ENCODE measurements around the gene DOK6.

DOK6 gene

DNA sequence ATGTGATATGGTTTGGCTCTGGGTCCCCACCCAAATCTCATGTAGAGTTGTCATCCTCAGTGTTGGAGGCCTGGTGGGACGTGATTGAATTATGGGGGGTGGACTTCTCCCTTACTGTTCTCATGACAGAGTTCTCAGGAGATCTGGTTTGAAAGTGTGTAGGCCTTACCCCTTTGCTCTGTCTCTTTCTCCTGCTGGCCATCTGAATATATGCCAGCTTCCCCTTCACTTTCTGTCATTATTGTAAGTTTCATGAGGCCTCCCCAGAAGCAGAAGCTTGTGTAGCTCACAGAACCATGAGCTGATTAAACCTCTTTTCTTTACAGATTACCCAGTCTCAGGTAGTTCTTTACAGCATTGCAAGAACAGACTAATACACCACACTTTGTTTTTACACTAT lies 222.3 kb downstream of the DOK6 start:
- no peaks in the 10 kb centered on the region for H3K27me3 ChIP-seq (ENCODE audit: insufficient read depth, low read length)
- H2AFZ ChIP-seq (ENCODE audit: low read depth, low read length): no peak overlapping the region
- no peaks in the 10 kb centered on the region for H3K36me3 ChIP-seq (ENCODE audit: insufficient read depth, low read length)
- H3K4me3 ChIP-seq (ENCODE audit: low read length): no peak overlapping the region
- H3K4me1 ChIP-seq (ENCODE audit: insufficient read depth, low read length): peaks cover 10% of the 10 kb centered on the region
- H3K9me3 ChIP-seq (ENCODE audit: low read length): no peaks in the 10 kb centered on the region

DNA sequence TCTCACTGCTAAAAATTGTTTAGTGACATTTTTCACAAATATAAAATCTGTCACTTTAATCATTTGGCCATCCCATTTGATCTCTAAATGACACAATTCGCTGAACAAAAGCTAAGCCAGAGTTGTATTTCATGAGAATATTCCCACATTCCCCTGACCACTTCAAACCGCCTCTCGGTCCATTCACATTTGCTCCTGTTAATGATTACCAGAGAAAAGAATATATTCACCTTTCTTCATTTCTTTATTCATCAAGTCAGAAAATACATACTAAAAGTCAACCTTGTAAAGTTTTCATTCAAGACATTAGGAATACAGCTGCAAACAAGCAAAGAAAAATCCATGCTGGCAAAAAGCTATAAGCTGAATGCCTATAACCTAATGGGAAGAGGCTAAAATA lies 225.5 kb downstream of the DOK6 start:
- no peaks in the 10 kb centered on the region for H3K9me3 ChIP-seq (ENCODE audit: low read length)
- H3K4me1 ChIP-seq (ENCODE audit: insufficient read depth, low read length): peaks cover 10% of the 10 kb centered on the region
- H3K4me3 ChIP-seq (ENCODE audit: low read length): no peak overlapping the region
- no peaks in the 10 kb centered on the region for H3K27me3 ChIP-seq (ENCODE audit: insufficient read depth, low read length)
- H2AFZ ChIP-seq (ENCODE audit: low read depth, low read length): no peak overlapping the region
- no peaks in the 10 kb centered on the region for H3K36me3 ChIP-seq (ENCODE audit: insufficient read depth, low read length)

DNA sequence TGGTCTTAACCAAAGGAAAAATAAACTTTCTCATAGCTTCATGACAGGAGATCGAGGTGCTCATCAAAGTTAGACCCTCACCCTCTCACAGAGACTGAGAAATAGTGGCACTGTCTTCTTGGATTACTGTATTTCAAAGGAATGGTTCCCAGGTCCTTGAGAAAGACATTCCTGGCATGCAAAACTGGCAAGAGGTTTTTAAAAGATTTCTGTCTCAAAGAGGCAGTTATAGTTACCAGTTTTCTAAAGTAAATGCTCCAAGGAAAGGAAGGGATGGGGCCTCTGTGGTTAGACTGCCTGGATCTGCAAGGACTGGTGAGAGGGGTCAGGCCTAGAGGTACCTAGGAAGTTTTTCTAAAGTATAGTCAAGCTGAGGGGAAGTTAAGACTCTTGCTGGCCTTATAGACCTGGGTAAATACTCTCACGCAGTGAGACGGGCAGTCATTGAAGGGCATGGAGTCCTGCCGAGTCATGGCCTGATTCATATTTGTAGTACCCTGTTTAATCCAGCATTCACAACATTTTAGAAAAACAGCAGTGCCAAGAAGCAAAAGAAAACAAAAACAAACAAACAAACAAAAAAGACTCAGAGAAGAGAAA lies 226.1 kb downstream of the DOK6 start:
- peaks cover 10% of the 10 kb centered on the region for H3K4me1 ChIP-seq (ENCODE audit: insufficient read depth, low read length)
- no peaks in the 10 kb centered on the region for H3K27me3 ChIP-seq (ENCODE audit: insufficient read depth, low read length)
- no peak overlapping the region for H3K4me3 ChIP-seq (ENCODE audit: low read length)
- no peaks in the 10 kb centered on the region for H3K9me3 ChIP-seq (ENCODE audit: low read length)
- no peak overlapping the region for H2AFZ ChIP-seq (ENCODE audit: low read depth, low read length)
- H3K36me3 ChIP-seq (ENCODE audit: insufficient read depth, low read length): no peaks in the 10 kb centered on the region

DNA sequence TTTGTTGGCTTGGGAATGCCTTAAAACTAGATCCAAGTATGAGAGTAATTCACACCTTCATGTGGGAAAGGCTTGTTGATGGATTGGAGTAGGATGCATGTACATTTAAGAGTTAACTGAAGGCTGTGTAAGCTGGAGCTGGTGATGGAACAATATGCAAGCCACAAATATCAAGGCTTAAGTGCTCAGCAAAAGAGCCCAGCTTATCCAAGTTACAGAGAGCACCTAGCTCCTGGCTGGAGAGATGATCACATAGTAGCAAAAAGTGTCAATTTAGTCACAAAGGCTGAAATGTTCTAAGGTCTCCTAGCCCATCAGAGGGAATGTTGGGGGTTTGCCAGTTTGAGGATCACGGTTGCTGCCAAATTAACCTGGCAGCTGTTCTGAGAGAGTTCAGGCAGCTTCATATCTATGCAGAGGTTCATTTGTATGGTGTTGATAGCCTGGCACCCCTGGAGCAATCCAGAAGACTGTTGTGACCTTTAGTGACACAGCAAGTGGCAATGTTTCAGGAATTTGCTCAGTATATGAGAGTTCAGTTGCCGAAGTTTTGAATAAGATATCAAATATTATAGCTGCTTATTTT lies 228.2 kb downstream of the DOK6 start:
- no peaks in the 10 kb centered on the region for H3K36me3 ChIP-seq (ENCODE audit: insufficient read depth, low read length)
- no peak overlapping the region for H2AFZ ChIP-seq (ENCODE audit: low read depth, low read length)
- H3K4me3 ChIP-seq (ENCODE audit: low read length): no peak overlapping the region
- H3K4me1 ChIP-seq (ENCODE audit: insufficient read depth, low read length): no peaks in the 10 kb centered on the region
- no peaks in the 10 kb centered on the region for H3K27me3 ChIP-seq (ENCODE audit: insufficient read depth, low read length)
- no peaks in the 10 kb centered on the region for H3K9me3 ChIP-seq (ENCODE audit: low read length)

DNA sequence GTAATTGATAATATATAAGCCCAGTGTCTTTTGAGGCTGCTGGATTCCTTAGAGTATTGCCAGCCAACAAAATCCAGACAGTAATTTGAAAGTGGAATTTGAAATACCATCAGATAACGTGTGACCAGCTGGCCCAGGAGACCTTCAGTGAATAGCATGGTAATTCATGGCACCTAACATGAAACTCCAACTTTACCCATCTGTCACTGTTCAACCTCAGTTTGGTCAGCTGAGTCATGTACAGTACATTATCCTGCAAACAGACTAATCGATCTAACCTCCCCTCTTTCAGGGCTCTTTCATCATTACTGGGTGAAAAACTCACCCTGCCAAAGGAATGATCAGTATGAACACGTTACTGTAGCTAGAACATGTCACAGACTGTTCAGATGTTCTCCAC lies 230.6 kb downstream of the DOK6 start:
- no peaks in the 10 kb centered on the region for H3K4me1 ChIP-seq (ENCODE audit: insufficient read depth, low read length)
- H3K27me3 ChIP-seq (ENCODE audit: insufficient read depth, low read length): no peaks in the 10 kb centered on the region
- H2AFZ ChIP-seq (ENCODE audit: low read depth, low read length): no peak overlapping the region
- no peaks in the 10 kb centered on the region for H3K9me3 ChIP-seq (ENCODE audit: low read length)
- H3K36me3 ChIP-seq (ENCODE audit: insufficient read depth, low read length): no peaks in the 10 kb centered on the region
- H3K4me3 ChIP-seq (ENCODE audit: low read length): no peak overlapping the region

DNA sequence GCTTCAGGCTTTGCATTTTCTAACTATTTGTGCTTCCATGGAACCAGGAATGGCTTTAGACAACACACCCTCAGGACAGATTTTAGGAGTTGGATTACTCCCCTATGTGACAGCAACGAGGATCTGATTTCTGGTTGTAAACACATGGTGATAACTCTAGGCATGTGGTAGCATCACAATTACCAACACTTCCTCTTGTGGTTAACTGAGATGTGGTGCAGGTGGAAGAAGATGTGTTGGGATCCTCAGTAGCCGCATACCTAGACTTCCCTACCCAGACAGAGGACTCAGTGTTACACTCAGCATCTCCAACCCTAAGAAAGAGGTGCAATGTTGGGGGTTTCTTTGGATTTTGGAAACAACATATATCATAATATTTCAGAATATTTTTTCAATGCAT lies 234.8 kb downstream of the DOK6 start:
- no peaks in the 10 kb centered on the region for H3K4me1 ChIP-seq (ENCODE audit: insufficient read depth, low read length)
- H2AFZ ChIP-seq (ENCODE audit: low read depth, low read length): no peak overlapping the region
- H3K9me3 ChIP-seq (ENCODE audit: low read length): no peaks in the 10 kb centered on the region
- H3K36me3 ChIP-seq (ENCODE audit: insufficient read depth, low read length): no peaks in the 10 kb centered on the region
- no peak overlapping the region for H3K4me3 ChIP-seq (ENCODE audit: low read length)
- no peaks in the 10 kb centered on the region for H3K27me3 ChIP-seq (ENCODE audit: insufficient read depth, low read length)

DNA sequence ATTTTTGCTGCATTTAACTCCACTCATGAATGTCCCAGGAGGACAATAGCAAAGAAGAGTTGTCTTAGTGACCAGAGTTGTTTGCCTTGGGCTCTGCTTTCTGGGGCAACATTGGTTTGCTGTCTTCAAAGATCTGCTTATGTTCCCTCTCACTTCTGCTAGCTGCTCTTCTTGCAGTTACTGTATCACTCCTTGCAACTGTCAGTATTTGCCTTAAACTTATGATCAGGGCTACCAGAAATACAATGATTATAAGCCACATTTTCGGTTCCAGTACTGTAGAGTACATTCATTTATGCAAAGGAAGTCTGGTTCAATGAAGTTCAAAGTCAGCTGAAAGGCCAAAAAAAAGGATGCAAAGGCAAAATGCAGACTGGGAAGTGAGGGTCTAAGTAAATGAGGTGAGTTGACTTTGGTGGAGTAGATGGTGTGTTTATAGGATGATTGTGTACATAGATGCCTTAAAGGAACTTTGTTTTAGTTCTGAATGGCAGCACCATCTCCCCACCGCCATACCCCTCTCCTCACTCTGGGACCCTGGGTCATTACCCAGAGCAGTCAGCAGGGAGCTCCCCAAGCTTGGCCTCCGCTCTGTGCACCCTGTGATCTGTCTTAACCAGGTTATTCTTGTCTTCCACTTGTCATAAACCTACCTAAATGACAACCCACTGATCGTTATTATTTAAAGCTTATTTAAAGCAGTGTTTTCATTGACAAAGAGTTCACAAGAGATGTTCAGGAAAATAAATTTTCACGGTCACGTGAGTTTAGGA lies 236.0 kb downstream of the DOK6 start:
- Histone ChIP-seq H3K9me3 (ENCODE audit: low read length) (no peaks in the 10 kb centered on the region), H2AFZ (ENCODE audit: low read depth, low read length) (no peak overlapping the region), H3K36me3 (ENCODE audit: insufficient read depth, low read length) (no peaks in the 10 kb centered on the region), H3K27me3 (ENCODE audit: insufficient read depth, low read length) (no peaks in the 10 kb centered on the region), H3K4me1 (ENCODE audit: insufficient read depth, low read length) (no peaks in the 10 kb centered on the region), H3K4me3 (ENCODE audit: low read length) (no peak overlapping the region)

DNA sequence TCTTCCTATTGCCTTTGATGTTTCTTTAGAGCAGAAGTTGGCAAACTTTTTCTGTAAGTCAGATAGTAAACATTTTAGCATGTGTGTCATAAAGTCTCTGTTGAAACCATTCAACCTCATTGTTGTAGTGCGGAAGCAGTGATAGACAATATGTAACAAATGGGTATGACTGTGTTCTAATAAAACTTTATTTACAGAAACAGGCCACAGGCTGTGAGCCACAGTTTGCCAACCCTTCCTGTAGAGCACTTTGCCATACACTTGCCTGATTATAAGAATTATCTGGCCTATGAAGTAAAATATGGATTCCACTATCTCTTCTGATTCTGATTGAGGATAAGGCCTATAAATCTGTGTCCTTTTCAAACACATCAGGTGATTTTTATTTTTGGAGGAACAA lies 237.4 kb downstream of the DOK6 start:
- H3K36me3 ChIP-seq (ENCODE audit: insufficient read depth, low read length): no peaks in the 10 kb centered on the region
- no peaks in the 10 kb centered on the region for H3K27me3 ChIP-seq (ENCODE audit: insufficient read depth, low read length)
- H3K4me1 ChIP-seq (ENCODE audit: insufficient read depth, low read length): no peaks in the 10 kb centered on the region
- H3K9me3 ChIP-seq (ENCODE audit: low read length): no peaks in the 10 kb centered on the region
- no peak overlapping the region for H3K4me3 ChIP-seq (ENCODE audit: low read length)
- no peak overlapping the region for H2AFZ ChIP-seq (ENCODE audit: low read depth, low read length)

DNA sequence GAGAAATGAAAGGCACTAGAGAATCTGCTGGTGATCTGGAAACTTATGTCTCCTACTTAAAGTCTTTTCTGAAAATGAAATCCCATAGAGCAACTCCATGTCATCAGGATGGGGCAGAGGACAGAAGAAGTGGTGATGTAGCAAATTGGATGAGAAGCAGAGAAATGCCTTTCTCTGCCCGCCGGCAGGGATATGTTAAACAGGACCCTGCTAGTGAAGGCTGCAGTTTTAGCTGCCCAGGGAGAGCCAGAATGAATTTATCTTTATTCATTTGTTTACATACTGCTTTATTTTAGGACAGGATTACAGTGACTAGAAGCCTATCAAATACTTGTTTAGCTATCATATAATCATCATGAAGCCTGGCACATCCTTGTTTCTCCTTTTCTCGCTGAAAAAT lies 247.0 kb downstream of the DOK6 start:
- H3K4me1 ChIP-seq (ENCODE audit: insufficient read depth, low read length): no peaks in the 10 kb centered on the region
- no peak overlapping the region for H2AFZ ChIP-seq (ENCODE audit: low read depth, low read length)
- no peaks in the 10 kb centered on the region for H3K27me3 ChIP-seq (ENCODE audit: insufficient read depth, low read length)
- H3K9me3 ChIP-seq (ENCODE audit: low read length): no peaks in the 10 kb centered on the region
- H3K4me3 ChIP-seq (ENCODE audit: low read length): no peak overlapping the region
- H3K36me3 ChIP-seq (ENCODE audit: insufficient read depth, low read length): no peaks in the 10 kb centered on the region

DNA sequence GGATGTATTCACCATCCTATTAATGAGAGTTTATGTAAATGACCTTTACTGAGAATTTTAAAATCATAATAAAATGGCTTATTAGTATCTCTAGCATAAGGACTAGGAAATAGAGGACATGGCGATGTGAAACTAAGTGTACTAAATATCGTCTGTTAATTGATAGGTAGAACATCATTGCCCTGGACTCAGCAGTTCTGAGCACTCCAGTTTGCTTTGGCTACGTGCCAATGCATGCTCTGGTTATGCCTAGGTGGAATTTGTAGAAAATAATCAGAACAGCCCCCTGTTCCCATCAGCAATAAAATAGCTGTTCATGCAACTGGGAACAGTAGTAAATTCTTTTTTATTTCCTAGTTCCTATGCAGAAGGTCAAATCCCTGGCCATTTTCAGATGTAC lies 247.8 kb downstream of the DOK6 start:
- no peaks in the 10 kb centered on the region for H3K36me3 ChIP-seq (ENCODE audit: insufficient read depth, low read length)
- no peak overlapping the region for H2AFZ ChIP-seq (ENCODE audit: low read depth, low read length)
- no peaks in the 10 kb centered on the region for H3K9me3 ChIP-seq (ENCODE audit: low read length)
- H3K4me1 ChIP-seq (ENCODE audit: insufficient read depth, low read length): no peaks in the 10 kb centered on the region
- H3K4me3 ChIP-seq (ENCODE audit: low read length): no peak overlapping the region
- no peaks in the 10 kb centered on the region for H3K27me3 ChIP-seq (ENCODE audit: insufficient read depth, low read length)

DNA sequence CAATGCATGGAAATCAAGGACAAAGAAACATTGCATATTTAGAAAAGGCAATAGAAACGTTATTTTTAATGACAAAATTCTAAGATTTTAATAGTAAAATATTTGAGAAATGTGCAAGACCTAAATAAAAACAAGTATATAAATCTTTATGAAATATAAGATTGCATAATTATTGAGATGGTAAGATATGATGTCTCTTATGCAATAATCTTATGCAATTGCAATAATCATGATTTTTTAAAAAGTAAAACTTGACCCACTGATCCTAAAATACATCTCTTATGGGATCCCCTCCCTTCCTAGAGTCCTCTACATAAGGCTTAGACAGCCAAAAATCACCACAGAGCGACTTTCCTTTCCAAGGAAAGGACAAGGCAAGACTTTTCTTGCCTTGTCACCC lies 249.0 kb downstream of the DOK6 start:
- Histone ChIP-seq H3K27me3 (ENCODE audit: insufficient read depth, low read length) (no peaks in the 10 kb centered on the region), H3K4me1 (ENCODE audit: insufficient read depth, low read length) (no peaks in the 10 kb centered on the region), H2AFZ (ENCODE audit: low read depth, low read length) (no peak overlapping the region), H3K36me3 (ENCODE audit: insufficient read depth, low read length) (no peaks in the 10 kb centered on the region), H3K4me3 (ENCODE audit: low read length) (no peak overlapping the region), H3K9me3 (ENCODE audit: low read length) (no peaks in the 10 kb centered on the region)

DNA sequence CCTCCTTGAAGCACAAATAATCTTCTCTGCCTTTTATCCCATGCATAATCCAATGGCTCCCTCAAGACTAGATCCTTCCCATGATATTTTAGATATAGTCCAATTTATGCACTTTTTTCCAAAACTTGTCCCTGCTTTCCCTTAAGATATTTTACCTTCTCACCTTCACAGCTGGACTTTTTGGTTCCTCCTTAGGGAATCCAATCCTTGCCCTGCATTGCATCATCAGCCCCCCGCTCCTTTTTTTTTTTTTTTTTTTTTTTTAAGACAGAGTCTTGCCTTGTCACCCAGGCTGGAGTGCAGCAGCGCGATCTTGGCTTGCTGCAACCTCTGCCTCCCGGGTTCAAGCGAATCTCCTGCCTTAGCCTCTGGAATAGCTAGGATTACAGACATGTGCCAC lies 250.6 kb downstream of the DOK6 start:
- Histone ChIP-seq H3K4me3 (ENCODE audit: low read length) (no peak overlapping the region), H3K4me1 (ENCODE audit: insufficient read depth, low read length) (no peaks in the 10 kb centered on the region), H3K9me3 (ENCODE audit: low read length) (no peaks in the 10 kb centered on the region), H3K36me3 (ENCODE audit: insufficient read depth, low read length) (no peaks in the 10 kb centered on the region), H2AFZ (ENCODE audit: low read depth, low read length) (no peak overlapping the region), H3K27me3 (ENCODE audit: insufficient read depth, low read length) (no peaks in the 10 kb centered on the region)

DNA sequence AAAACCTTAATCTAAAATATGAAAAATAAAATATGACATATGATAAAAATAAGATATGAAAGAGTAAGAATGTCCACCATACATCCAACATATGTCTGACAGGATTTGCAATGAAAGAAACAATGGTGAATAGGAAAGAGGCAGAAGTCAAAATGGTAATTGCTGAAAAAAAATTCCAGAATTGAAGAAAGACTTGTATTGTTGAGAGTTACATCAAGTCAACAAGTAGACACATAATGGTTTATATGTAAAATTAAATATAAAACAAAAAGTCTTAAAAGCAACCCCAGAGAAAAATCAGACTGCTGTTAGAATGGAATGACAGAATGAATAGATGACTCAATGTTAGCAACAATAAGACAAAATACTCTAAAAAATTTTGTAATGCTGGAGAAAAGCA lies 255.1 kb downstream of the DOK6 start:
- Histone ChIP-seq H3K27me3 (ENCODE audit: insufficient read depth, low read length) (no peaks in the 10 kb centered on the region), H2AFZ (ENCODE audit: low read depth, low read length) (no peak overlapping the region), H3K36me3 (ENCODE audit: insufficient read depth, low read length) (no peaks in the 10 kb centered on the region), H3K9me3 (ENCODE audit: low read length) (no peaks in the 10 kb centered on the region), H3K4me3 (ENCODE audit: low read length) (no peak overlapping the region), H3K4me1 (ENCODE audit: insufficient read depth, low read length) (no peaks in the 10 kb centered on the region)
